Uterine smooth muscle cell (primary cell): ENCODE results near the gene TBC1D3L. TPM values are rescaled to one million over a fixed set of nuclear protein-coding genes. Genes with fewer than 3 reads are reported as not detected.

Experiments used
- total RNA-seq: library from RNA; depleted of rRNA; stranded (reverse); fragments of >200 nt; gene quantifications from 2 replicates; pipeline ENCODE4 v1.2.3, GENCODE V29; 2014

TBC1D3L gene
- 2.1 and 3.9 TPM in 2 replicates for total RNA-seq

DNA sequence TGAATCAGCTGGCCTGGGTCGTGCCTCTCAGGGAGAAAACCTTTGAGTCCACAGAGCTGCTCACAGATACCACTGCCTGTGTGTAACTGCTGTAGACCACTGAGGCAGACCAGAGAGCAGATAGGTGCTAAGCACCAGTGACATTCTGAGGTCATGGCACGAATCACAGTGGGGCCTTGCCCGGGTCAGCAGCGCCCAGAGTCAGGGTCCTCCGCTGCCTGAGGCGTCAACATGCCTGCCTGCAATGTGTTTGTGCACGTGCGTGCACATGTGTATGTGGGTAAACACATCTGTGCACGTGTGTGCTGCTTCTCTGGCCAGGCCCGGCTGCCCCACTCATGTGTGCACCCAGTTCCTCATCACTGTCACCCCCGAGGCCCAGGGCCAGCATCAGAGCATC is at the start of gene TBC1D3L:
TSS of gene TBC1D3L (minus strand) at position 101 of the 400 bp plus-strand sequence. CDS start 1,540 bp downstream, outside the sequence.

DNA sequence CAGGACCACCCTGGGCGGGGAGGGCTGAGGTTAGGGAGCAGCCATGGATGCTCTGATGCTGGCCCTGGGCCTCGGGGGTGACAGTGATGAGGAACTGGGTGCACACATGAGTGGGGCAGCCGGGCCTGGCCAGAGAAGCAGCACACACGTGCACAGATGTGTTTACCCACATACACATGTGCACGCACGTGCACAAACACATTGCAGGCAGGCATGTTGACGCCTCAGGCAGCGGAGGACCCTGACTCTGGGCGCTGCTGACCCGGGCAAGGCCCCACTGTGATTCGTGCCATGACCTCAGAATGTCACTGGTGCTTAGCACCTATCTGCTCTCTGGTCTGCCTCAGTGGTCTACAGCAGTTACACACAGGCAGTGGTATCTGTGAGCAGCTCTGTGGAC is 14.8 kb upstream of the TBC1D3L start, which contains the start of gene TBC1D3D:
TSS of gene TBC1D3D (plus strand) at position 301 of the 400 bp plus-strand sequence. CDS start 1,585 bp downstream, outside the sequence.

Other genes starting within 250 kb of the TBC1D3L start
- gene HNF1B, start 244.0 kb downstream of the TBC1D3L start, total RNA-seq, result under 0.01 TPM in 1 of 2 replicates, not detected in the other
- not detected in 2 replicates for gene TBC1D3K, start 64.6 kb downstream of the TBC1D3L start, total RNA-seq
- 0.12 and 0.89 TPM in 2 replicates for gene TBC1D3D, start 14.9 kb upstream of the TBC1D3L start, total RNA-seq
- not detected in 2 replicates for gene TBC1D3C, start 79.6 kb upstream of the TBC1D3L start, total RNA-seq
- gene TBC1D3E, start 138.9 kb upstream of the TBC1D3L start, total RNA-seq, result 0.11 TPM in 1 of 2 replicates, not detected in the other
- gene TBC1D3, start 203.5 kb upstream of the TBC1D3L start, total RNA-seq, result not detected in 2 replicates